SK-N-DZ (cell line): ENCODE results near the gene PRELID3B.
A peak's percentile ranks its signal among the peaks of the same experiment; 100 is the strongest.

ENCODE experiments used
- DNase-seq: peaks from one replicate; pipeline ENCODE4 v3.0.0-alpha.2; 2015; ENCODE audit warnings: low spot score

The PRELID3B gene

GRCh38 chr20:58996226-58996611 lies 46.4 kb downstream of the PRELID3B start:
- no peak for DNase-seq

GRCh38 chr20:58995461-58996225 lies 46.9 kb downstream of the PRELID3B start:
- no peak for DNase-seq

GRCh38 chr20:58994390-58995159 lies 48.0 kb downstream of the PRELID3B start:
- DNase-seq = no peak

GRCh38 chr20:58993332-58994248 lies 49.0 kb downstream of the PRELID3B start:
- no peak for DNase-seq

GRCh38 chr20:58992911-58993310 lies 49.7 kb downstream of the PRELID3B start:
- DNase-seq = no peak

- DNase-seq = no peak
These were observed 50.9 kb downstream of the PRELID3B start for GRCh38 chr20:58991715-58992114.

- DNase-seq = no peak
These were observed 51.7 kb downstream of the PRELID3B start for GRCh38 chr20:58990651-58991445.

GRCh38 chr20:58989196-58989595 lies 53.4 kb downstream of the PRELID3B start:
- no peak for DNase-seq

- DNase-seq = no peak
These were observed 54.1 kb downstream of the PRELID3B start for GRCh38 chr20:58988565-58988882.

GRCh38 chr20:58987790-58988564 lies 54.6 kb downstream of the PRELID3B start:
- no peak for DNase-seq

GRCh38 chr20:58986968-58987517 lies 55.5 kb downstream of the PRELID3B start:
- peak; percentile 83 for DNase-seq

GRCh38 chr20:58986286-58986967 lies 56.2 kb downstream of the PRELID3B start:
- peak; percentile 50 for DNase-seq

GRCh38 chr20:58985656-58986055 lies 56.9 kb downstream of the PRELID3B start:
- DNase-seq = no peak

GRCh38 chr20:58984691-58985090 lies 57.9 kb downstream of the PRELID3B start:
- DNase-seq = no peak
